GM23338 (cell line): ENCODE measurements around the gene GNB5. TPM values are rescaled to one million over a fixed set of nuclear protein-coding genes. Genes with fewer than 3 reads are reported as not detected.

Source experiments
- ATAC-seq: fragments of 200-7000 bp; cut with Tn5 transposase; 3 replicates; pipeline ENCODE4 v1.9.1; 2020
- DNase-seq: peaks from one replicate; pipeline ENCODE4 v3.0.0-alpha.2; 2015; ENCODE audit warnings: low spot score
- H2AFZ ChIP-seq: fragments of 200-600 bp; sonication (generic); 2 replicates; pipeline ENCODE4 v1.8.0; 2016; ENCODE audit warnings: antibody characterized with exemption, mild to moderate bottlenecking, moderate library complexity
- H3F3A ChIP-seq: fragments of 200-600 bp; sonication (generic); replicated peaks from 2 replicates; pipeline ENCODE4 v1.8.0; 2017; ENCODE audit warnings: antibody characterized with exemption, mixed run types, low read depth
- H3K27ac ChIP-seq: fragments of 200-600 bp; sonication (generic); 2 replicates; pipeline ENCODE4 v1.6.1; 2016; ENCODE audit warnings: low read depth
- H3K27me3 ChIP-seq: fragments of 200-600 bp; sonication (generic); 2 replicates; pipeline ENCODE4 v1.8.0; 2016; ENCODE audit warnings: mild to moderate bottlenecking, mixed run types, moderate library complexity; ENCODE audit not compliant: insufficient read depth
- H3K36me3 ChIP-seq: fragments of 200-600 bp; sonication (generic); 2 replicates; pipeline ENCODE4 v1.8.0; 2016; ENCODE audit warnings: mild to moderate bottlenecking; ENCODE audit not compliant: insufficient read depth
- H3K4me1 ChIP-seq: fragments of 200-600 bp; sonication (generic); 2 replicates; pipeline ENCODE4 v1.8.0; 2016; ENCODE audit warnings: mild to moderate bottlenecking, moderate library complexity; ENCODE audit not compliant: insufficient read depth
- H3K4me2 ChIP-seq: fragments of 200-600 bp; sonication (generic); 2 replicates; pipeline ENCODE4 v1.7.1; 2017; ENCODE audit warnings: mixed run types
- H3K4me3 ChIP-seq: fragments of 200-600 bp; sonication (generic); 2 replicates; pipeline ENCODE4 v1.6.1; 2016; ENCODE audit warnings: mixed run types
- H3K79me2 ChIP-seq: fragments of 200-600 bp; sonication (generic); replicated peaks from 2 replicates; pipeline ENCODE4 v1.8.0; 2017; ENCODE audit warnings: mild to moderate bottlenecking; ENCODE audit not compliant: insufficient read depth
- H3K9me2 ChIP-seq: fragments of 200-600 bp; sonication (generic); 2 replicates; pipeline ENCODE4 v1.8.0; 2017; ENCODE audit not compliant: insufficient read depth
- H4K20me1 ChIP-seq: fragments of 200-600 bp; sonication (generic); replicated peaks from 2 replicates; pipeline ENCODE4 v1.8.0; 2017; ENCODE audit warnings: mild to moderate bottlenecking; ENCODE audit not compliant: insufficient read depth
- H3K27ac Mint-ChIP-seq: 2 replicates; pipeline ENCODE4 v1.8.0; 2020; ENCODE audit warnings: inconsistent platforms, mild to moderate bottlenecking, moderate library complexity, mixed read lengths
- H3K27me3 Mint-ChIP-seq: 3 replicates; pipeline ENCODE4 v1.8.0; 2022; ENCODE audit warnings: low read depth, mild to moderate bottlenecking, moderate library complexity, mixed read lengths, inconsistent platforms; ENCODE audit not compliant: insufficient read depth, poor library complexity
- H3K36me3 Mint-ChIP-seq: 3 replicates; pipeline ENCODE4 v1.8.0; 2021; ENCODE audit warnings: low read depth, mild to moderate bottlenecking, inconsistent platforms, moderate library complexity, mixed read lengths
- H3K4me1 Mint-ChIP-seq: 3 replicates; pipeline ENCODE4 v1.8.0; 2020; ENCODE audit warnings: mild to moderate bottlenecking, inconsistent platforms, mixed read lengths
- H3K4me3 Mint-ChIP-seq: 3 replicates; pipeline ENCODE4 v1.8.0; 2021; ENCODE audit warnings: moderate library complexity, mild to moderate bottlenecking, inconsistent platforms, mixed read lengths
- H3K9me3 Mint-ChIP-seq: 3 replicates; pipeline ENCODE4 v1.8.0; 2020; ENCODE audit warnings: moderate library complexity, mild to moderate bottlenecking, inconsistent platforms, mixed read lengths
- CREB1 ChIP-seq: fragments of 250-450 bp; sonication (Bioruptor Pico); IDR thresholded peaks from 2 replicates; pipeline ENCODE4 v1.5.0; 2020; ENCODE audit warnings: low read depth, mild to moderate bottlenecking, moderate library complexity
- CTCF ChIP-seq, 2 experiments: fragments of 200-600 bp in 1 of 2; sonication (generic) in 1 of 2; conservative IDR thresholded peaks; 2 replicates each; pipeline versions ENCODE4 v1.5.1 to v1.6.1; 2016 to 2017; ENCODE audit warnings: antibody characterized with exemption in 2 of 2, low read depth in 2 of 2, mild to moderate bottlenecking in 2 of 2, moderate library complexity in 1 of 2
- ETS1 ChIP-seq: IDR thresholded peaks from 2 replicates; pipeline ENCODE4 v1.6.1; 2016; ENCODE audit warnings: antibody characterized with exemption
- EZH2 ChIP-seq: fragments of 200-600 bp; sonication (generic); IDR thresholded peaks from one replicate; pipeline ENCODE4 v1.8.0; 2017; ENCODE audit warnings: antibody characterized with exemption, mild to moderate bottlenecking, low read depth; ENCODE audit not compliant: unreplicated experiment
- EZH2phosphoT487 ChIP-seq: fragments of 200-600 bp; sonication (generic); IDR thresholded peaks from one replicate; pipeline ENCODE4 v1.8.1; 2018; ENCODE audit warnings: antibody characterized with exemption; ENCODE audit not compliant: unreplicated experiment
- JUNB ChIP-seq: IDR thresholded peaks from one replicate; pipeline ENCODE4 v1.6.1; 2016; ENCODE audit warnings: antibody characterized with exemption; ENCODE audit not compliant: unreplicated experiment
- NANOG ChIP-seq: IDR thresholded peaks from 2 replicates; pipeline ENCODE4 v1.6.1; 2016; ENCODE audit warnings: antibody characterized with exemption, borderline replicate concordance
- POLR2AphosphoS5 ChIP-seq: IDR thresholded peaks from 2 replicates; pipeline ENCODE4 v1.6.1; 2016; ENCODE audit warnings: antibody characterized with exemption, low read depth
- REST ChIP-seq: IDR thresholded peaks from one replicate; pipeline ENCODE4 v1.6.1; 2018; ENCODE audit warnings: antibody characterized with exemption; ENCODE audit not compliant: unreplicated experiment
- STAT1 ChIP-seq: IDR thresholded peaks from one replicate; pipeline ENCODE4 v1.6.1; 2016; ENCODE audit warnings: antibody characterized with exemption; ENCODE audit not compliant: unreplicated experiment
- ZNF114 ChIP-seq: fragments of 250-450 bp; sonication (Bioruptor Pico); IDR thresholded peaks from 2 replicates; pipeline ENCODE4 v1.5.0; 2020; ENCODE audit warnings: mild to moderate bottlenecking, moderate library complexity
- ZNF331 ChIP-seq: fragments of 250-450 bp; sonication (Bioruptor Pico); IDR thresholded peaks from 2 replicates; pipeline ENCODE4 v1.5.0; 2020; ENCODE audit warnings: low read depth, mild to moderate bottlenecking, moderate library complexity
- ZNF462 ChIP-seq: fragments of 250-450 bp; sonication (Bioruptor Pico); IDR thresholded peaks from 2 replicates; pipeline ENCODE4 v1.5.0; 2020; ENCODE audit warnings: mild to moderate bottlenecking, moderate library complexity
- polyA plus RNA-seq: library from polyadenylated mRNA; unstranded; fragments of >200 nt; fragmentation: Nextera tagmentation; extraction: Ambion mirVana; gene quantifications from 2 replicates; pipeline ENCODE4 v1.2.1, GENCODE V29; 2016
- total RNA-seq: library from RNA; depleted of rRNA; stranded (reverse); fragments of >200 nt; shearing (Covaris generic); gene quantifications from 2 replicates; pipeline ENCODE4 v1.2.3, GENCODE V29; 2014

GNB5 gene
- total and polyA plus RNA-seq, 2 experiments from 2014 or later: 23.0 to 40.8 TPM

- peaks cover 20% of the 10 kb centered on the region for H3K27me3 ChIP-seq
- H3K4me1 ChIP-seq: no peaks in the 10 kb centered on the region; the same call in 1 of the 2 replicates
- no peaks in the 10 kb centered on the region for H3K36me3 Mint-ChIP-seq
- H3K79me2 ChIP-seq: no peaks in the 10 kb centered on the region
- H3F3A ChIP-seq: peaks cover 11% of the 10 kb centered on the region; the same call in 1 of the 2 replicates
- H3K27ac Mint-ChIP-seq: no peak overlapping the region
- no peak overlapping the region for H3K4me3 Mint-ChIP-seq
- no peaks in the 10 kb centered on the region for H3K36me3 ChIP-seq
- peaks cover 14% of the 10 kb centered on the region for H3K27me3 Mint-ChIP-seq
- ATAC-seq (no peak), DNase-seq (no peak)
- no peaks in the 10 kb centered on the region for H3K9me2 ChIP-seq
- no peak overlapping the region for H3K4me3 ChIP-seq
- no peaks in the 10 kb centered on the region for H3K9me3 Mint-ChIP-seq
- H3K4me1 Mint-ChIP-seq: peaks cover 7% of the 10 kb centered on the region; the same call in 2 of the 3 replicates
- TF ChIP-seq NANOG (no peak), POLR2AphosphoS5 (no peak), ZNF462 (CRISPR knock-in tag) (no peak), EZH2 (no peak), EZH2phosphoT487 (no peak), JUNB (no peak), ETS1 (no peak), STAT1 (no peak), CREB1 (CRISPR knock-in tag) (no peak), CTCF (conservative IDR thresholded peaks at IDR 0.05; ENCODE audit: low read depth in 2 of 2) (no peak), ZNF114 (CRISPR knock-in tag) (no peak), ZNF331 (CRISPR knock-in tag) (no peak), REST (no peak)
- no peak overlapping the region for H3K27ac ChIP-seq
- H4K20me1 ChIP-seq: no peaks in the 10 kb centered on the region; the same call in 1 of the 2 replicates
- no peak overlapping the region for H3K4me2 ChIP-seq
- H2AFZ ChIP-seq: no peak overlapping the region
Measured at GRCh38 chr15:52185151-52185561, 6.0 kb downstream of the GNB5 start.
